Tibial artery (tissue), 4 donors: ENCODE measurements around the gene ARAP1.

Experiments
- DNase-seq, 2 donors: peaks; one replicate each; pipeline ENCODE4 v3.0.0-alpha.2; 2019
- H3K27ac ChIP-seq, 2 donors: fragments of 200-600 bp; sonication (generic) in 1 of 2; 1 replicate in 1 of 2; 2 replicates in 1 of 2; pipeline ENCODE4 v1.5.1; 2018 to 2019; ENCODE audit warnings: mild to moderate bottlenecking in 1 of 2
- H3K27me3 ChIP-seq, 2 donors: fragments of 200-600 bp; sonication (generic) in 1 of 2; one replicate each; pipeline versions ENCODE4 v1.5.1 to v1.6.0; 2016 to 2019
- H3K36me3 ChIP-seq, 3 donors: fragments of 200-600 bp; sonication (generic) in 2 of 3; one replicate each; pipeline ENCODE4 v1.5.1; 2016 to 2019; ENCODE audit warnings: mild to moderate bottlenecking in 2 of 3
- H3K4me1 ChIP-seq, 4 donors: fragments of 200-600 bp; sonication (generic) in 2 of 4; 1 replicate in 3 of 4; 2 replicates in 1 of 4; pipeline ENCODE4 v1.5.1; 2016 to 2019
- H3K4me3 ChIP-seq, 2 donors: fragments of 200-600 bp; sonication (generic) in 1 of 2; 1 replicate in 1 of 2; 2 replicates in 1 of 2; pipeline ENCODE4 v1.5.1; 2018 to 2019; ENCODE audit warnings: mild to moderate bottlenecking in 2 of 2
- H3K9me3 ChIP-seq, 3 donors: fragments of 200-600 bp; sonication (generic) in 1 of 3; one replicate each; pipeline ENCODE4 v1.5.1; 2016 to 2019
- intact Hi-C: fragments of 100-400 bp; cut with DNase I; formaldehyde crosslinking; loops from one replicate; pipeline ENCODE4 v1.15.0; 2023; ENCODE audit warnings: low total_unique reads
- TF ChIP-seq, protein P1 (sequence below), 2 experiments: fragments of 200-600 bp in 1 of 2; fragments of 450-650 bp in 1 of 2; IDR thresholded peaks; one replicate each; pipeline ENCODE4 v1.5.1; 2017 to 2019; ENCODE audit warnings: antibody characterized with exemption in 2 of 2, mild to moderate bottlenecking in 1 of 2, moderate library complexity in 1 of 2

Gene ARAP1

DNA sequence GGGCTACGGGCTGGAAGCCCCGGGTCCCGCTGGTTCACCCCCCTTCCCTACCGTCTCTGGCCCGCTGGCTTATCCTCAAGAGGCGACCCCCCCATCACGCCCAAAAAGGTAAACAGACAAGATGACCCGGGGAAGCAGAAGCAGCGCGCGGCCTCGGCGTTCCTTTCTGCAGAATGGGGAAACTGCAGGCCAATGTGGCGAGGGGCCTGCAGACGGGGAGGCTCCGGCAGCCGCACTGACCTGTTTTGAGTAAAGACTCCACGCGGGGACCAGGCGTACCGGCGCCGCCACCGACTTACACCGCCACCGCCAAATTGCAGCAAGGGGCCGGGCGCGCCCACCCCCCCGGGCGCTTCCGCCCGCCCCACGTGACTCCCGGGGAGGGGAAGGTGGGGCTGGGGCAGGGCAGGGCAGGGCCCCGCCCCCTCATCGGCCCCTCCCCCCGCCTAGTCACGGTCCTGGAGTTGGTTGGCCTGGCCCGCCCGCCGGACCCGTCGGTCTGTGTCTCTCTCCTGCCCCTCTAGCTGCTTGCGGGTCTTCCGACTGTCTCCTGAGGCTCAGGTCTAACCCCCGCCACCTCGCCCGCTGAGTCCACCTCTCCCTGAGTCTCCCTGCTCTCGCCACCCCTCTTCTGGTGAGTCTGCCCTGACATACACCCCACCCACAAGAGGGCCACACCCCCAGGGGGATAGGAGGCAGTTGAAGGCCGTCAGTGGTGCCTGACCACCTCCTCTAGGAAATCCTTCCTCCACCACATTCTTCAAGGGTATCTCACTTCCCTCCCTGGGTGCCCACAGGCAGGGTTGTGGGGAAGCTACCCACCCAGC lies at the start of gene ARAP1:
ARAP1 (minus strand) TSS at position 321 of the 827 bp plus-strand sequence. CDS start 25,280 bp downstream, outside the sequence.
- DNase-seq, result peak; percentile 64 to 85
- TF ChIP-seq, protein P1, sequence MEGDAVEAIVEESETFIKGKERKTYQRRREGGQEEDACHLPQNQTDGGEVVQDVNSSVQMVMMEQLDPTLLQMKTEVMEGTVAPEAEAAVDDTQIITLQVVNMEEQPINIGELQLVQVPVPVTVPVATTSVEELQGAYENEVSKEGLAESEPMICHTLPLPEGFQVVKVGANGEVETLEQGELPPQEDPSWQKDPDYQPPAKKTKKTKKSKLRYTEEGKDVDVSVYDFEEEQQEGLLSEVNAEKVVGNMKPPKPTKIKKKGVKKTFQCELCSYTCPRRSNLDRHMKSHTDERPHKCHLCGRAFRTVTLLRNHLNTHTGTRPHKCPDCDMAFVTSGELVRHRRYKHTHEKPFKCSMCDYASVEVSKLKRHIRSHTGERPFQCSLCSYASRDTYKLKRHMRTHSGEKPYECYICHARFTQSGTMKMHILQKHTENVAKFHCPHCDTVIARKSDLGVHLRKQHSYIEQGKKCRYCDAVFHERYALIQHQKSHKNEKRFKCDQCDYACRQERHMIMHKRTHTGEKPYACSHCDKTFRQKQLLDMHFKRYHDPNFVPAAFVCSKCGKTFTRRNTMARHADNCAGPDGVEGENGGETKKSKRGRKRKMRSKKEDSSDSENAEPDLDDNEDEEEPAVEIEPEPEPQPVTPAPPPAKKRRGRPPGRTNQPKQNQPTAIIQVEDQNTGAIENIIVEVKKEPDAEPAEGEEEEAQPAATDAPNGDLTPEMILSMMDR (IDR thresholded peaks at IDR 0.05), result no peak
- intact Hi-C loops, result no loop called here
- H3K27me3 ChIP-seq, result no peaks in the 10 kb centered on the region
- peaks cover 0 to 21% (median 20%) of the 10 kb centered on the region in 4 donors for H3K4me1 ChIP-seq
- H3K4me3 ChIP-seq, result peak within 1 kb of the TSS; percentile 60 to 71
- peak within 1 kb of the TSS; percentile 42 to 50 for H3K27ac ChIP-seq
- H3K36me3 ChIP-seq, result peaks cover 0 to 29% (median 3%) of the 10 kb centered on the region in 3 donors
- no peaks in the 10 kb centered on the region for H3K9me3 ChIP-seq

- H3K27ac ChIP-seq, result no peak overlapping the region
- no peak for DNase-seq
- H3K4me3 ChIP-seq, result no peak overlapping the region
- intact Hi-C loops, result no loop called here
- no peaks in the 10 kb centered on the region for H3K9me3 ChIP-seq
- H3K4me1 ChIP-seq, result peaks cover 0 to 4% (median 2%) of the 10 kb centered on the region in 4 donors
- no peaks in the 10 kb centered on the region for H3K36me3 ChIP-seq
- TF ChIP-seq, protein P1 (IDR thresholded peaks at IDR 0.05), result no peak
- no peaks in the 10 kb centered on the region for H3K27me3 ChIP-seq
These were observed 47.2 kb upstream of the ARAP1 start for GRCh38 chr11:72799441-72799840.

DNA sequence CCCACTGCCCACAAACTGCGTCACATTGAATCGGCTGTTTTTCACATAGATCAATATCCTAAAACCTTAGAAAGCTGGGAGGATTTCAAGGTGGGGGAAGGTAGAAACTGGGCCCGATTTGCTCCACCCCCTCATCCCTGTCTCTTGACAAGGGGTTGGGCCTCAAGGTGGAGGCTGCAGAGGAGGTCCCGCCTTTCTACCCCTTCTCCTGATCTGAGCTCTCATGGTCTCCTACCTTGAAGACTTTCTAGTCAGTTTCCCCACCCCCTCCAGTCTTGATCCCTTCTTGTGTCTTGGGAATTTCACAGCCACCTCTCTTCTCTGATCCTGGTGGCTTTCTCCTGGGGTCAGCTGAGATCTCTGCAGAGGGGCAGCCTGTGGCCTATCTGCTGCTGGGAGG lies 46.2 kb upstream of the ARAP1 start:
- intact Hi-C loops, result no loop called here

GRCh38 chr11:72793425-72794367 lies 41.5 kb upstream of the ARAP1 start, which contains the start of gene STARD10:
Gene STARD10, minus strand, starts transcription at chr11:72794047. Its CDS starts 12,866 bp downstream, at chr11:72781181.
- peak; percentile 96 to 97 for DNase-seq
- intact Hi-C loops, result loop anchor here (5.0 kb wide), 1 partner anchor 71 kb away; no protein-coding TSS in a partner anchor
- H3K9me3 ChIP-seq, result no peaks in the 10 kb centered on the region
- peak within 1 kb of the TSS; percentile 75 to 86 for H3K27ac ChIP-seq
- TF ChIP-seq, protein P1 (IDR thresholded peaks at IDR 0.05), result peak; percentile 94 to 100
- H3K27me3 ChIP-seq, result no peaks in the 10 kb centered on the region
- no peaks in the 10 kb centered on the region for H3K36me3 ChIP-seq
- H3K4me3 ChIP-seq, result peak within 1 kb of the TSS; percentile 55 to 63
- peaks cover 0 to 42% (median 31%) of the 10 kb centered on the region in 4 donors for H3K4me1 ChIP-seq

More for the DNA sequence above, 46.2 kb upstream of the ARAP1 start:
- TF ChIP-seq, protein P1 (IDR thresholded peaks at IDR 0.05), result no peak
- Histone ChIP-seq H3K4me3 (no peak overlapping the region), H3K4me1 (peaks cover 0 to 8% (median 6%) of the 10 kb centered on the region in 4 donors), H3K36me3 (no peaks in the 10 kb centered on the region), H3K9me3 (no peaks in the 10 kb centered on the region), H3K27me3 (no peaks in the 10 kb centered on the region), H3K27ac (no peak overlapping the region)
- no peak for DNase-seq

DNA sequence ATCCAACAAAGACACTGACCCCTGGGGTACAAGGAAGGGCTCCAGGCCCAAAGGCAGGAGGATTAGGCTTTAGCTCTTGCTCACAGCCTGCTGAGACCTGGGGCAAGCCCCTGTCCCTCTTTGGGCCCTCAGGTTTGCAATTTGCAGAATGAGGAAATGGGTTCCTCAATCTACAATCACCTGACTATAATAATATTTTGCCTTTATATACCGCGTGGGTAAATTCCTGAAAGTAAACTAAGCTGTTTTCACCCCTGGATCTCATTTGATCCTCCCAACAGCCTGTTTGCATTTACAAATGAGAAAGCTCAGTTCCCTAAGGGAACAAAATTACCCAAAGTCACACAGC lies 40.8 kb upstream of the ARAP1 start:
- no peaks in the 10 kb centered on the region for H3K9me3 ChIP-seq
- no peaks in the 10 kb centered on the region for H3K36me3 ChIP-seq
- H3K4me1 ChIP-seq, result peaks cover 0 to 42% (median 31%) of the 10 kb centered on the region in 4 donors
- no peaks in the 10 kb centered on the region for H3K27me3 ChIP-seq
- intact Hi-C loops, result loop anchor here (5.0 kb wide), 1 partner anchor 71 kb away; no protein-coding TSS in a partner anchor
- peak overlapping the region; percentile 55 to 63 for H3K4me3 ChIP-seq
- DNase-seq, result no peak
- TF ChIP-seq, protein P1 (IDR thresholded peaks at IDR 0.05), result no peak
- H3K27ac ChIP-seq, result peak overlapping the region; percentile 75 to 86
